HEK293 (cell line): ENCODE measurements around the gene DCST1.

Source experiments
- GLI2 ChIP-seq: fragments of 450-650 bp; formaldehyde crosslinking; IDR thresholded peaks from 2 replicates; pipeline ENCODE4; 2017; ENCODE audit warnings: missing biosample characterization, missing genetic modification characterization, low read depth, borderline replicate concordance
- GLIS2 ChIP-seq: fragments of 450-650 bp; formaldehyde crosslinking; IDR thresholded peaks from 2 replicates; pipeline ENCODE4 v1.5.1; 2016; ENCODE audit warnings: missing biosample characterization, missing genetic modification characterization
- HIC1 ChIP-seq: fragments of 450-650 bp; formaldehyde crosslinking; IDR thresholded peaks from 2 replicates; pipeline ENCODE4 v1.5.1; 2016; ENCODE audit warnings: missing biosample characterization, missing genetic modification characterization
- IKZF3 ChIP-seq: fragments of 450-650 bp; IDR thresholded peaks from 2 replicates; pipeline ENCODE4 v1.5.0; 2018; ENCODE audit warnings: missing biosample characterization, mild to moderate bottlenecking, missing genetic modification characterization, moderate library complexity
- PATZ1 ChIP-seq: fragments of 450-650 bp; formaldehyde crosslinking; IDR thresholded peaks from 2 replicates; pipeline ENCODE4 v1.5.1; 2016; ENCODE audit warnings: missing biosample characterization, missing genetic modification characterization
- PRDM1 ChIP-seq: fragments of 450-650 bp; formaldehyde crosslinking; IDR thresholded peaks from 2 replicates; pipeline ENCODE4; 2016; ENCODE audit warnings: missing biosample characterization, missing genetic modification characterization
- PRDM10 ChIP-seq: fragments of 450-650 bp; formaldehyde crosslinking; IDR thresholded peaks from 2 replicates; pipeline ENCODE4 v1.5.1; 2016; ENCODE audit warnings: missing biosample characterization, missing genetic modification characterization
- SP2 ChIP-seq: fragments of 450-650 bp; formaldehyde crosslinking; IDR thresholded peaks from 2 replicates; pipeline ENCODE4 v1.5.1; 2016; ENCODE audit warnings: missing biosample characterization, missing genetic modification characterization
- SP3 ChIP-seq: fragments of 450-650 bp; formaldehyde crosslinking; IDR thresholded peaks from 2 replicates; pipeline ENCODE4 v1.5.1; 2016; ENCODE audit warnings: missing biosample characterization, missing genetic modification characterization
- ZBTB10 ChIP-seq: fragments of 450-650 bp; formaldehyde crosslinking; IDR thresholded peaks from 2 replicates; pipeline ENCODE4 v1.5.1; 2016; ENCODE audit warnings: missing biosample characterization, missing genetic modification characterization
- ZFP69B ChIP-seq: fragments of 450-650 bp; formaldehyde crosslinking; IDR thresholded peaks from 2 replicates; pipeline ENCODE4 v1.5.1; 2016; ENCODE audit warnings: missing biosample characterization, missing genetic modification characterization
- ZNF112 ChIP-seq: fragments of 450-650 bp; formaldehyde crosslinking; IDR thresholded peaks from 2 replicates; pipeline ENCODE4 v1.5.0; 2017; ENCODE audit warnings: missing biosample characterization, missing genetic modification characterization
- ZNF404 ChIP-seq: fragments of 450-650 bp; formaldehyde crosslinking; IDR thresholded peaks from 2 replicates; pipeline ENCODE4 v1.5.1; 2017; ENCODE audit warnings: missing biosample characterization, missing genetic modification characterization
- ZNF513 ChIP-seq: fragments of 450-650 bp; IDR thresholded peaks from 2 replicates; pipeline ENCODE4 v1.5.1; 2018; ENCODE audit warnings: missing biosample characterization, missing genetic modification characterization
- ZNF658 ChIP-seq: fragments of 450-650 bp; formaldehyde crosslinking; IDR thresholded peaks from 2 replicates; pipeline ENCODE4; 2016; ENCODE audit warnings: missing biosample characterization, missing genetic modification characterization
- ZNF692 ChIP-seq: fragments of 450-650 bp; formaldehyde crosslinking; IDR thresholded peaks from 2 replicates; pipeline ENCODE4 v1.5.1; 2016; ENCODE audit warnings: missing biosample characterization, missing genetic modification characterization
- ZNF707 ChIP-seq: fragments of 450-650 bp; formaldehyde crosslinking; IDR thresholded peaks from 2 replicates; pipeline ENCODE4 v1.5.1; 2016; ENCODE audit warnings: missing biosample characterization, missing genetic modification characterization
- ZNF791 ChIP-seq: fragments of 450-650 bp; formaldehyde crosslinking; IDR thresholded peaks from 2 replicates; pipeline ENCODE4 v1.5.1; 2016; ENCODE audit warnings: missing biosample characterization, missing genetic modification characterization
- ZNF792 ChIP-seq: fragments of 450-650 bp; formaldehyde crosslinking; IDR thresholded peaks from 2 replicates; pipeline ENCODE4 v1.5.1; 2016; ENCODE audit warnings: missing biosample characterization, missing genetic modification characterization
- ZSCAN23 ChIP-seq: fragments of 450-650 bp; formaldehyde crosslinking; IDR thresholded peaks from 2 replicates; pipeline ENCODE4 v1.5.1; 2016; ENCODE audit warnings: missing biosample characterization, missing genetic modification characterization

Gene DCST1

GRCh38 chr1:155008015-155008941 lies 25.3 kb upstream of the DCST1 start (continued):
- TF ChIP-seq ZNF792 (tag by site-specific recombination) (no peak), ZNF404 (no peak), PRDM1 (tag by site-specific recombination) (no peak), ZNF707 (tag by site-specific recombination) (no peak), ZBTB10 (tag by site-specific recombination) (no peak), ZNF112 (tag by site-specific recombination) (no peak), HIC1 (tag by site-specific recombination) (peak; percentile 68), ZNF513 (tag by site-specific recombination) (no peak), ZFP69B (tag by site-specific recombination) (0 out of 2 replicates have a peak, but pooled peaks have one; percentile 23), PATZ1 (tag by site-specific recombination) (no peak), IKZF3 (tag by site-specific recombination) (peak; percentile 51; the same call in 1 of the 2 replicates), ZNF692 (tag by site-specific recombination) (0 out of 2 replicates have a peak, but pooled peaks have one; percentile 14), PRDM10 (peak; percentile 49), ZNF791 (tag by site-specific recombination) (no peak), GLIS2 (tag by site-specific recombination) (peak; percentile 21; the same call in 1 of the 2 replicates), SP2 (tag by site-specific recombination) (peak; percentile 35), GLI2 (tag by site-specific recombination) (no peak), SP3 (tag by site-specific recombination) (peak; percentile 46), ZNF658 (tag by site-specific recombination) (no peak), ZSCAN23 (no peak)
